Testis (tissue), 2 donors: Measurements from ENCODE around the gene GALNT9.

Source experiments
- POLR2A ChIP-seq: fragments of 450-650 bp; IDR thresholded peaks from one replicate; pipeline ENCODE4 v1.6.1; 2017; ENCODE audit warnings: antibody characterized with exemption, mild to moderate bottlenecking, moderate library complexity
- TF ChIP-seq, protein P1 (sequence below), 3 experiments: fragments of 450-650 bp in 2 of 3; fragments of 200-600 bp in 1 of 3; sonication (generic) in 1 of 3; IDR thresholded peaks; one replicate each; pipeline ENCODE4 v1.5.1; 2016 to 2019; ENCODE audit warnings: antibody characterized with exemption in 3 of 3, mild to moderate bottlenecking in 2 of 3, moderate library complexity in 1 of 3

DNA sequence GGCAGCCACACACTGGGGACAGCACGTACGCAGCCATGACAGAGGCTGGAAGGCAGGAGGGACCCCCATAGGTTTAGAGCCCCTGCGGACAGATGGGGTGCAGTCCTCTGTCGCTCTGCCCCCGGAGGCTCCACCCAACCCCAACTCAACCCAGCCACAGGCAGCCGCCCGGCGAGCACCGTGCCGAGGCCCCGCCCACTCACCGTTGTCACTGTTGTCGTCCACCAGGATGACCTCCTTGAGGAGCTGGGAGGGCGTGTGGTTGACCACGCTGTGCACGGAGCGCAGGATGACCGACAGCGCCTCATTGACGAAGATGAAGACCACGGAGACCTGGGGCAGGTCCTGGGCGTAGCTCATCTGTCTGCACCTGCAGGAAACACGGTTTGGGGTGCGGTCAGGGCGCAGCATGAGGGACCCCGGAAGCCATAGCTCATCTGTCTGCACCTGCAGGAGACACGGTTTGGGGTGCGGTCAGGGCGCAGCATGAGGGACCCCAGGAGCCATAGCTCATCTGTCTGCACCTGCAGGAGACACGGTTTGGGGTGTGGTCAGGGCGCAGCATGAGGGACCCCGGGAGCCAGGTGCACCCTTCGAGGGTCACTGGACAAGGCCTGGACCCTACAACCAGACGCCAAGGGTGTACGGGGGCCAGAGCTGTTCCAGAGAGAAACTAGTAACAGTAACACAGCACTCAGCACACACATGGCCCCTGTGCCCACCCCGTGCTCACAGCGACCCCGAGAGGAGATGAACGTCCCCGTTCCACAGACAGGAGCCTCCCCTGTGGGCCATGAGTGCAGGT lies 66.9 kb downstream of the GALNT9 start:
- TF ChIP-seq, protein P1, sequence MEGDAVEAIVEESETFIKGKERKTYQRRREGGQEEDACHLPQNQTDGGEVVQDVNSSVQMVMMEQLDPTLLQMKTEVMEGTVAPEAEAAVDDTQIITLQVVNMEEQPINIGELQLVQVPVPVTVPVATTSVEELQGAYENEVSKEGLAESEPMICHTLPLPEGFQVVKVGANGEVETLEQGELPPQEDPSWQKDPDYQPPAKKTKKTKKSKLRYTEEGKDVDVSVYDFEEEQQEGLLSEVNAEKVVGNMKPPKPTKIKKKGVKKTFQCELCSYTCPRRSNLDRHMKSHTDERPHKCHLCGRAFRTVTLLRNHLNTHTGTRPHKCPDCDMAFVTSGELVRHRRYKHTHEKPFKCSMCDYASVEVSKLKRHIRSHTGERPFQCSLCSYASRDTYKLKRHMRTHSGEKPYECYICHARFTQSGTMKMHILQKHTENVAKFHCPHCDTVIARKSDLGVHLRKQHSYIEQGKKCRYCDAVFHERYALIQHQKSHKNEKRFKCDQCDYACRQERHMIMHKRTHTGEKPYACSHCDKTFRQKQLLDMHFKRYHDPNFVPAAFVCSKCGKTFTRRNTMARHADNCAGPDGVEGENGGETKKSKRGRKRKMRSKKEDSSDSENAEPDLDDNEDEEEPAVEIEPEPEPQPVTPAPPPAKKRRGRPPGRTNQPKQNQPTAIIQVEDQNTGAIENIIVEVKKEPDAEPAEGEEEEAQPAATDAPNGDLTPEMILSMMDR (IDR thresholded peaks at IDR 0.05) = no peak
- no peak for TF ChIP-seq POLR2A
